ENCODE data around the gene THSD4.

DNA sequence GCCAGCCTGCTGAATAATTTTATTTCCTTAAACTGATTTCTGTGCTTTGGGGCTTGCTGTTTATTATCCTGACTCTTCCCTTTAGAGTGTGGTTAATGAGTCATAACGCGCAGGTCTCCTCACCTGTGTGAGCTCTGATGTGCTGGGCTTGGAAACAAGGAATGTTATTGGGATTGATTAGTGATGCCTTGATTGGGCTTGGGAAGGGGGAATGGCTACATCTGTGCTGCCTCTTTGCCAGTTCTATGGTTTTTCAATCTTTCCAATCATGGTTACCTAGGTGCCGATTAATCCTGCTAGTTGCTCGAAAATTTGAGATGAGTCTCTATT is 161.0 kb downstream of the THSD4 start:
- TF ChIP-seq CTCF (conservative IDR thresholded peaks at IDR 0.05) (no peak), ZFX (IDR thresholded peaks at IDR 0.05) (no peak)

Measured in C4-2B (cell line).